K562 (cell line): ENCODE results near the gene EPM2A. TPM values are rescaled to one million over a fixed set of nuclear protein-coding genes. Genes with fewer than 3 reads are reported as not detected.
A peak's percentile ranks its signal among the peaks of the same experiment; 100 is the strongest.

ENCODE experiments used
- ATAC-seq: fragments of 200-7000 bp; cut with Tn5 transposase; 3 replicates; pipeline ENCODE4 v1.9.1; 2020; ENCODE audit warnings: moderate library complexity
- BruUV-seq: library from RNA; stranded (reverse); fragments of 400-500 nt; replicated peaks from 2 replicates; lab custom pipeline; 2021; lab: Mats Ljungman, UMichigan
- CTCF ChIA-PET: fragments of 300-600 bp; formaldehyde crosslinking; extraction: SDS; loops from one replicate; lab custom pipeline; 2021; ENCODE audit warnings: low intra/inter-chr PET ratio; lab: Yijun Ruan, JAX
- POLR2A ChIA-PET: fragments of 300-600, 350-650 bp; sonication (Branson Sonifier 250); formaldehyde crosslinking; extraction: SDS; loops from one replicate; lab custom pipeline; 2021; ENCODE audit warnings: antibody characterized with exemption, inconsistent platforms; lab: Yijun Ruan, JAX
- DNase-seq, 4 experiments: peaks; one replicate each; pipeline versions ENCODE4 v3.0.0 to v3.0.0-alpha.2; 2011 to 2018; ENCODE audit warnings: low spot score in 3 of 4, mixed read lengths in 3 of 4; ENCODE audit errors: extremely low read depth in 1 of 4
- FAIRE-seq: peaks from 2 replicates; lab custom pipeline; 2011; peaks lifted over from hg19 to GRCh38; lab: Jason Lieb, UNC
- H2AFZ ChIP-seq: 2 replicates; pipeline ENCODE4 v1.6.0; 2011; ENCODE audit warnings: low read depth, low read length, control low read depth, inconsistent platforms
- H3K27ac ChIP-seq: fragments of 200-600 bp; 3 replicates; pipeline ENCODE4 v1.8.0; 2011; ENCODE audit warnings: low read depth, mild to moderate bottlenecking, control low read depth, inconsistent platforms, low read length, moderate library complexity, mixed read lengths; ENCODE audit errors: extremely low read depth
- H3K27me3 ChIP-seq, 2 experiments: fragments of 300-600 bp in 1 of 2; 2 replicates in 1 of 2; 3 replicates in 1 of 2; pipeline versions ENCODE4 v1.6.0 to v1.8.0; 2011; ENCODE audit warnings: inconsistent platforms in 2 of 2, low read length in 2 of 2, mild to moderate bottlenecking in 1 of 2, mixed read lengths in 1 of 2, moderate library complexity in 1 of 2; ENCODE audit not compliant: control insufficient read depth in 2 of 2, insufficient read depth in 2 of 2
- H3K36me3 ChIP-seq: fragments of 300-600 bp; 3 replicates; pipeline ENCODE4 v1.8.0; 2011; ENCODE audit warnings: mild to moderate bottlenecking, low read length, inconsistent platforms; ENCODE audit not compliant: control insufficient read depth, insufficient read depth
- H3K4me1 ChIP-seq, 2 experiments: fragments of 200-600 bp in 1 of 2; replicated peaks in 1 of 2; 2 replicates in 1 of 2; 3 replicates in 1 of 2; pipeline versions ENCODE4 v1.5.1 to v1.8.0; 2011; ENCODE audit warnings: inconsistent platforms in 2 of 2, low read length in 2 of 2, mild to moderate bottlenecking in 1 of 2, mixed read lengths in 1 of 2, moderate library complexity in 1 of 2; ENCODE audit not compliant: control insufficient read depth in 2 of 2, insufficient read depth in 2 of 2
- H3K4me2 ChIP-seq: 2 replicates; pipeline ENCODE4 v1.6.1; 2011; ENCODE audit warnings: low read length, control low read depth, inconsistent platforms, mixed read lengths; ENCODE audit not compliant: insufficient read depth
- H3K4me3 ChIP-seq: fragments of 200-600 bp; sonication (generic), shearing (Covaris generic); 2 replicates; pipeline ENCODE4 v1.5.1; 2016; ENCODE audit warnings: control low read depth, inconsistent platforms
- H3K79me2 ChIP-seq: fragments of 200-600 bp; 3 replicates; pipeline ENCODE4 v1.8.0; 2011; ENCODE audit warnings: low read length, inconsistent platforms; ENCODE audit not compliant: control insufficient read depth, insufficient read depth
- H3K9ac ChIP-seq, 2 experiments: 2 replicates each; pipeline versions ENCODE4 v1.6.0 to v1.6.1; 2011; ENCODE audit warnings: low read depth in 2 of 2, low read length in 2 of 2, control low read depth in 1 of 2, inconsistent platforms in 1 of 2, mild to moderate bottlenecking in 1 of 2, mixed read lengths in 1 of 2; ENCODE audit not compliant: insufficient read depth in 1 of 2
- H3K9me1 ChIP-seq: one replicate; pipeline ENCODE4 v1.6.0; 2011; ENCODE audit warnings: inconsistent platforms, mild to moderate bottlenecking, low read length, moderate library complexity; ENCODE audit not compliant: control insufficient read depth, insufficient read depth
- H3K9me3 ChIP-seq: replicated peaks from 2 replicates; pipeline ENCODE4 v1.5.1; 2011; ENCODE audit warnings: low read depth, low read length, inconsistent platforms; ENCODE audit not compliant: control insufficient read depth, insufficient read depth
- H4K20me1 ChIP-seq: replicated peaks from 2 replicates; pipeline ENCODE4 v1.6.1; 2011; ENCODE audit warnings: low read length, inconsistent platforms, mixed read lengths; ENCODE audit not compliant: control insufficient read depth, insufficient read depth
- ATF2 ChIP-seq: sonication (generic); formaldehyde crosslinking; IDR thresholded peaks from 2 replicates; pipeline ENCODE4 v1.8.1; 2022; ENCODE audit warnings: missing genetic modification reagents
- BRF2 ChIP-seq: IDR thresholded peaks from 3 replicates; pipeline ENCODE4 v1.6.1; 2011; ENCODE audit warnings: borderline replicate concordance, mild to moderate bottlenecking; ENCODE audit not compliant: insufficient read length, insufficient read depth
- C11orf30 ChIP-seq: fragments of 450-650 bp; IDR thresholded peaks from 2 replicates; pipeline ENCODE4 v1.6.1; 2016; ENCODE audit warnings: low read depth, mild to moderate bottlenecking
- COPS2 ChIP-seq: fragments of 450-650 bp; conservative IDR thresholded peaks from 2 replicates; pipeline ENCODE4 v1.6.1; 2016; ENCODE audit warnings: mild to moderate bottlenecking, moderate library complexity
- EHMT2 ChIP-seq: fragments of 450-650 bp; IDR thresholded peaks from 2 replicates; pipeline ENCODE4 v1.6.1; 2018; ENCODE audit warnings: antibody characterized with exemption
- ETS2 ChIP-seq: IDR thresholded peaks from 2 replicates; pipeline ENCODE4 v1.6.1; 2016; ENCODE audit warnings: borderline replicate concordance, missing genetic modification characterization, mild to moderate bottlenecking, moderate library complexity, missing compliant biosample characterization; ENCODE audit not compliant: poor library complexity, severe bottlenecking
- GTF3C2 ChIP-seq: IDR thresholded peaks from 3 replicates; pipeline ENCODE4 v1.6.1; 2011; ENCODE audit warnings: borderline replicate concordance, mild to moderate bottlenecking, moderate library complexity; ENCODE audit not compliant: insufficient read length; ENCODE audit errors: extremely low read depth
- HMG20A ChIP-seq: fragments of 450-650 bp; formaldehyde crosslinking; conservative IDR thresholded peaks from 2 replicates; pipeline ENCODE4 v1.4.0; 2020; ENCODE audit warnings: mild to moderate bottlenecking, mixed read lengths
- IFI16 ChIP-seq: fragments of 250-450 bp; sonication (Bioruptor Pico); IDR thresholded peaks from 2 replicates; pipeline ENCODE4 v2.1.2; 2022; ENCODE audit warnings: mild to moderate bottlenecking, inconsistent platforms
- ILF3 ChIP-seq: fragments of 450-650 bp; IDR thresholded peaks from 2 replicates; pipeline ENCODE4 v1.6.1; 2018; ENCODE audit warnings: antibody characterized with exemption, mild to moderate bottlenecking, moderate library complexity, borderline replicate concordance
- KDM1A ChIP-seq, 2 experiments: fragments of 450-650 bp; IDR thresholded peaks; 2 replicates each; pipeline ENCODE4 v1.6.1; 2016; ENCODE audit warnings: mild to moderate bottlenecking in 2 of 2
- KLF13 ChIP-seq: fragments of 450-650 bp; IDR thresholded peaks from 2 replicates; pipeline ENCODE4 v1.6.1; 2016; ENCODE audit warnings: missing genetic modification characterization, low read depth, mild to moderate bottlenecking, missing compliant biosample characterization, moderate library complexity, borderline replicate concordance
- NBN ChIP-seq: fragments of 450-650 bp; IDR thresholded peaks from 2 replicates; pipeline ENCODE4 v1.6.1; 2016; ENCODE audit warnings: low read depth, mild to moderate bottlenecking
- NCOA2 ChIP-seq, 2 experiments: fragments of 450-650 bp; IDR thresholded peaks; 2 replicates each; pipeline ENCODE4 v1.6.1; 2018; ENCODE audit warnings: mild to moderate bottlenecking in 2 of 2, moderate library complexity in 1 of 2; ENCODE audit not compliant: partially characterized antibody in 2 of 2
- NCOR1 ChIP-seq: fragments of 450-650 bp; IDR thresholded peaks from 2 replicates; pipeline ENCODE4 v1.6.1; 2016; ENCODE audit warnings: mild to moderate bottlenecking, moderate library complexity
- NFIC ChIP-seq: fragments of 450-650 bp; IDR thresholded peaks from 2 replicates; pipeline ENCODE4 v1.6.1; 2017; ENCODE audit warnings: mild to moderate bottlenecking, inconsistent platforms
- NFYB ChIP-seq: IDR thresholded peaks from 2 replicates; pipeline ENCODE4 v1.6.1; 2011; ENCODE audit warnings: mild to moderate bottlenecking, moderate library complexity; ENCODE audit not compliant: insufficient read length; ENCODE audit errors: extremely low read depth
- SMARCC2 ChIP-seq: fragments of 450-650 bp; IDR thresholded peaks from 2 replicates; pipeline ENCODE4 v1.6.1; 2017; ENCODE audit warnings: antibody characterized with exemption, moderate library complexity, mild to moderate bottlenecking, low read depth
- WGBS: fragments of 100-300 bp; shearing (Covaris generic); methylation state at CpG from one replicate; pipeline ENCODE4 v1.1.6; 2016; ENCODE audit warnings: low coverage, mixed read lengths; ENCODE audit not compliant: insufficient coverage; ENCODE audit errors: missing lambda C conversion rate; 5-methylcytosine and 5-hydroxymethylcytosine counted together
- in situ Hi-C: fragments of 300-500 bp; cut with MboI; formaldehyde crosslinking; loops from 4 replicates; pipeline ENCODE4 v1.15.0; 2018; ENCODE audit warnings: inconsistent platforms, mixed read lengths
- intact Hi-C: fragments of 100-400 bp; cut with micrococcal nuclease; formaldehyde crosslinking; loops from 2 replicates; pipeline ENCODE4 v1.14.2; 2022
- polyA plus RNA-seq, 8 experiments: library from polyadenylated mRNA; depleted of rRNA in 4 of 8; stranded (reverse) in 5 of 8; unstranded in 3 of 8; fragments of >200 nt; fragmentation: Nextera tagmentation in 2 of 8; fragmentation: Illumina TruSeq in 1 of 8; extraction: Ambion mirVana in 2 of 8; extraction: Trizol in 1 of 8; gene quantifications; 2 replicates each; pipeline versions ENCODE4 v1.2.1 to v1.2.3, GENCODE V29; 2011 to 2014; ENCODE audit warnings: inconsistent platforms in 1 of 8, missing spikeins in 1 of 8
- total RNA-seq, 7 experiments: library from RNA; depleted of rRNA in 6 of 7; stranded (reverse); fragments of >200 nt in 6 of 7; fragmentation: Illumina TruSeq in 2 of 7; extraction: Trizol in 2 of 7; gene quantifications; 2 replicates each; pipeline versions ENCODE4 v1.2.1 to v1.2.3, GENCODE V29; 2011 to 2021; ENCODE audit warnings: low replicate concordance in 1 of 7

Gene EPM2A
- total and polyA plus RNA-seq, 9 of the 15 experiments (the other 6 are each of a cell fraction or from before 2014, with no cell fraction given) = 0.35 to 5.3 (median 2.5) TPM

DNA sequence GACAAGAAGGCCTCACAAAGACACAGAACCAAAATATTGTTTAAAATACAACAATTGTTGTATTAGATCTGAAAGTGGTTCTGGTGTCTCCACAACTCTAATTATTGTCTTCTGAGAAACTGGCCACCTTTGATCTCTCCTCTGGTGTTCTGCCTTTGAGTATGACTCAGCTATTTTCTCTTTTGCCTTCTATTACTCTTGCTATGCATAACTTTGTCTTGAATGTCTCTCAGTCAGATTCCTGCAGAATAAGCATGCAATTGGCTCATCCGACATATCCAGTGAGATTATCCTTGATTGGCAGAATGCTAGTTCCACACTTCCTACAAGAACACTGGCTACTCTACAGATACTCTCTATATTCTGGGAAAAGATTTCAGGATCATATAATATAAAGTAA, 14.3 kb upstream of the EPM2A start:
- ATAC-seq = peak; percentile 96
- no TSS peak for BruUV-seq
- TF ChIP-seq KDM1A (IDR thresholded peaks at IDR 0.05) (peak; percentile 17 to 63; a peak in 2 of 4 replicates), SMARCC2 (peak; percentile 71; the same call in 1 of the 2 replicates), EHMT2 (peak; percentile 71; the same call in 1 of the 2 replicates), ATF2 (CRISPR knock-in tag) (no peak), NCOA2 (IDR thresholded peaks at IDR 0.05; ENCODE audit: partially characterized antibody in 2 of 2) (peak in 1 of 2 experiments; percentile 27), HMG20A (CRISPR knock-in tag) (no peak), GTF3C2 (no peak), ETS2 (tag) (no peak), KLF13 (tag) (no peak), NCOR1 (peak; percentile 46; the same call in 1 of the 2 replicates), IFI16 (no peak), BRF2 (no peak), NFIC (peak; percentile 37; the same call in 1 of the 2 replicates), NBN (peak; percentile 56; the same call in 1 of the 2 replicates), COPS2 (no peak), ILF3 (no peak), C11orf30 (peak; percentile 99), NFYB (no peak)

More for the DNA sequence above, 14.3 kb upstream of the EPM2A start:
- no peaks in the 10 kb centered on the region for H3K9me1 ChIP-seq
- WGBS = 9% methylated on average over 1 of the region's 1 CpG
- DNase-seq = peak in 3 of 4 experiments; percentile 18 to 79 (median 68)
- no peaks in the 10 kb centered on the region for H3K79me2 ChIP-seq
- no peaks in the 10 kb centered on the region for H4K20me1 ChIP-seq
- H3K9me3 ChIP-seq = no peaks in the 10 kb centered on the region
- ChIA-PET POLR2A (interaction anchor here (1.2 to 1.5 kb wide), 2 partner anchors 9 to 14 kb away, joined by 4 to 6 read pairs; partner anchors contain the start of gene EPM2A), CTCF (interaction anchor here (0.6 kb wide), 1 partner anchor 47 kb away, joined by 3 read pairs; no protein-coding TSS in a partner anchor)
- H2AFZ ChIP-seq = peak overlapping the region; percentile 81
- peak; percentile 83 for FAIRE-seq
- in situ Hi-C loops = no loop called here
- no peaks in the 10 kb centered on the region for H3K36me3 ChIP-seq
- peak overlapping the region; percentile 55 for H3K27ac ChIP-seq
- peak overlapping the region in 1 of 2 experiments; percentile 40; a peak in 2 of 4 replicates for H3K9ac ChIP-seq
- peaks cover 4 to 8% of the 10 kb centered on the region in 2 experiments; a peak in 3 of 5 replicates for H3K4me1 ChIP-seq
- peak overlapping the region; percentile 50 for H3K4me2 ChIP-seq
- no peaks in the 10 kb centered on the region for H3K27me3 ChIP-seq
- H3K4me3 ChIP-seq = no peak overlapping the region
- intact Hi-C loops = no loop called here
